Muscle layer of duodenum (tissue), 2 donors: Measurements from ENCODE around the gene CLRN3.

ENCODE experiments used
- H3K27ac ChIP-seq: one replicate; pipeline ENCODE4 v1.7.0; 2013; ENCODE audit warnings: mild to moderate bottlenecking, low read length
- H3K27me3 ChIP-seq: one replicate; pipeline ENCODE4 v1.7.0; 2013; ENCODE audit warnings: low read depth, mild to moderate bottlenecking, control low read depth, low read length
- H3K36me3 ChIP-seq, 2 donors: one replicate each; pipeline ENCODE4 v1.7.0; 2013; ENCODE audit warnings: low read length in 2 of 2, control low read depth in 1 of 2, mild to moderate bottlenecking in 1 of 2; ENCODE audit not compliant: insufficient read depth in 2 of 2, control insufficient read depth in 1 of 2
- H3K4me1 ChIP-seq, 2 donors: one replicate each; pipeline ENCODE4 v1.7.0; 2013; ENCODE audit warnings: low read length in 2 of 2, mild to moderate bottlenecking in 2 of 2, control low read depth in 1 of 2, moderate library complexity in 1 of 2; ENCODE audit not compliant: insufficient read depth in 2 of 2, control insufficient read depth in 1 of 2
- H3K4me3 ChIP-seq, 2 donors: one replicate each; pipeline ENCODE4 v1.7.0; 2013; ENCODE audit warnings: low read length in 2 of 2, low read depth in 1 of 2, mild to moderate bottlenecking in 1 of 2
- H3K9me3 ChIP-seq, 2 donors: one replicate each; pipeline ENCODE4 v1.7.0; 2013; ENCODE audit warnings: low read length in 2 of 2, control low read depth in 1 of 2, mild to moderate bottlenecking in 1 of 2; ENCODE audit not compliant: control insufficient read depth in 1 of 2
- donor health status: healthy.

CLRN3 gene

DNA sequence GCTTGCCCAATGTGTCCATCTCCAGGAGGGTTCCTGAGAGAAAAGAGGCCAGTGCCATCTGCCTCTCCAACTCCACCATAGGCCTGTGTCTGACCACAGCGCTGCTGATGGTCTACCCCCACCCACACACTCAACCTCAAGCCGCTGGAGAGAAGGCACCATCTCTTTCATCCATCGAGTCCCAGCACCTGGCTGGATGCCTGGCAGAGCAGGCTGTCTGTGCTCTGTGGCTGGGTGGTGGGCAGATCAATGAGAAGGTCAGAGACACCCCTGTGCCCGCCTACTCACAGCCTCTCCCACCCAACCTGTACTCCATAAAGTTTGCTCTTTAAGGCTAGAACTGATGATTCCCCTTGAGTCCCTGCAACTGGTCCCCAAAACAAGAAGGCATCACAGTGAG lies 58.0 kb downstream of the CLRN3 start:
- Histone ChIP-seq H3K27ac (no peak overlapping the region), H3K4me3 (no peak overlapping the region), H3K27me3 (no peaks in the 10 kb centered on the region), H3K4me1 (no peaks in the 10 kb centered on the region), H3K9me3 (no peaks in the 10 kb centered on the region), H3K36me3 (no peaks in the 10 kb centered on the region)

GRCh38 chr10:127834221-127834620 lies 58.5 kb downstream of the CLRN3 start:
- Histone ChIP-seq H3K36me3 (no peaks in the 10 kb centered on the region), H3K27ac (no peak overlapping the region), H3K4me3 (no peak overlapping the region), H3K9me3 (no peaks in the 10 kb centered on the region), H3K27me3 (no peaks in the 10 kb centered on the region), H3K4me1 (no peaks in the 10 kb centered on the region)

GRCh38 chr10:127833804-127834203 lies 58.9 kb downstream of the CLRN3 start:
- Histone ChIP-seq H3K4me1 (no peaks in the 10 kb centered on the region), H3K36me3 (no peaks in the 10 kb centered on the region), H3K27ac (no peak overlapping the region), H3K9me3 (no peaks in the 10 kb centered on the region), H3K27me3 (no peaks in the 10 kb centered on the region), H3K4me3 (no peak overlapping the region)

DNA sequence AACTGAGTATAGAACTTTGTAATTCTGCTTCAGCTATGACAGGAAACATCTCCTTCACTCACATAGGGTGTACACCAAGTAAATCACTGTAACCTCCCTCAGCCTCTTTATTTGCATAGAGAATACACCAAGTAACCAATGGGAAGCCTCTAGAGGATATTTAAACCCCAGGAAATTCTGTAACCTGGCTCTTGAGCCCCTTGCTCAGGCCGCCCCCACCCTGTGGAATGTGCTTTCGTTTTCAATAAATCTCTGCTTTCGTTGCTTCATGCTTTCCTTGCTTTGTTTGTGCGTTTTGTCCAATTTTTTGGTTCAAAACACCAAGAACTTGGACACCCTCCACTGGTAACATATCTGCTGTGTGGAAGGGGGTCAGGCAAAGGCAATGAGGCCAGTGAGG lies 60.2 kb downstream of the CLRN3 start:
- Histone ChIP-seq H3K27ac (no peak overlapping the region), H3K27me3 (no peaks in the 10 kb centered on the region), H3K9me3 (no peaks in the 10 kb centered on the region), H3K4me1 (no peaks in the 10 kb centered on the region), H3K36me3 (no peaks in the 10 kb centered on the region), H3K4me3 (no peak overlapping the region)

GRCh38 chr10:127830414-127830813 lies 62.3 kb downstream of the CLRN3 start:
- Histone ChIP-seq H3K4me3 (no peak overlapping the region), H3K27ac (no peak overlapping the region), H3K36me3 (no peaks in the 10 kb centered on the region), H3K9me3 (no peaks in the 10 kb centered on the region), H3K4me1 (no peaks in the 10 kb centered on the region), H3K27me3 (no peaks in the 10 kb centered on the region)
